Lower leg skin (tissue), 3 donors: ENCODE measurements around the gene GALNT2.

Experiments
- CTCF ChIP-seq, 3 donors: fragments of 450-650 bp; IDR thresholded peaks; one replicate each; pipeline ENCODE4 v1.5.1; 2016; ENCODE audit warnings: antibody characterized with exemption in 3 of 3, mild to moderate bottlenecking in 3 of 3, moderate library complexity in 2 of 3
- POLR2A ChIP-seq, 2 donors: fragments of 450-650 bp; IDR thresholded peaks; one replicate each; pipeline ENCODE4 v1.6.1; 2016 to 2017; ENCODE audit warnings: antibody characterized with exemption in 2 of 2, mild to moderate bottlenecking in 1 of 2, moderate library complexity in 1 of 2

- TF ChIP-seq POLR2A (IDR thresholded peaks at IDR 0.05) (no peak), CTCF (IDR thresholded peaks at IDR 0.05) (no peak)
Observed at GRCh38 chr1:230278871-230279582, 212.0 kb downstream of the GALNT2 start.
